GM12891 (cell line): ENCODE data around the gene TBC1D1.

Experiments used
- DNase-seq: peaks from one replicate; pipeline ENCODE4 v3.0.0; 2011; ENCODE audit warnings: low spot score; ENCODE audit not compliant: insufficient read length
- FAIRE-seq: peaks from 2 replicates; lab custom pipeline; 2011; peaks lifted over from hg19 to GRCh38; lab: Jason Lieb, UNC
- PAX5 ChIP-seq: IDR thresholded peaks from 2 replicates; pipeline ENCODE4 v1.6.1; 2011; ENCODE audit warnings: low read length, moderate library complexity, mild to moderate bottlenecking; ENCODE audit not compliant: insufficient read depth, severe bottlenecking
- POLR2A ChIP-seq: IDR thresholded peaks from 2 replicates; pipeline ENCODE4 v1.6.1; 2011; ENCODE audit warnings: low read depth, low read length, control low read depth
- POLR2AphosphoS5 ChIP-seq: IDR thresholded peaks from 2 replicates; pipeline ENCODE4 v1.6.1; 2011; ENCODE audit warnings: low read depth, low read length, control low read depth
- POU2F2 ChIP-seq: IDR thresholded peaks from 2 replicates; pipeline ENCODE4 v1.6.1; 2011; ENCODE audit warnings: low read depth, mild to moderate bottlenecking, control low read depth, low read length, moderate library complexity
- SPI1 ChIP-seq: IDR thresholded peaks from 2 replicates; pipeline ENCODE4 v1.6.1; 2011; ENCODE audit warnings: low read depth, low read length, control low read depth
- TAF1 ChIP-seq: IDR thresholded peaks from 2 replicates; pipeline ENCODE4 v1.6.1; 2011; ENCODE audit warnings: low read depth, low read length, control low read depth

TBC1D1 gene

DNA sequence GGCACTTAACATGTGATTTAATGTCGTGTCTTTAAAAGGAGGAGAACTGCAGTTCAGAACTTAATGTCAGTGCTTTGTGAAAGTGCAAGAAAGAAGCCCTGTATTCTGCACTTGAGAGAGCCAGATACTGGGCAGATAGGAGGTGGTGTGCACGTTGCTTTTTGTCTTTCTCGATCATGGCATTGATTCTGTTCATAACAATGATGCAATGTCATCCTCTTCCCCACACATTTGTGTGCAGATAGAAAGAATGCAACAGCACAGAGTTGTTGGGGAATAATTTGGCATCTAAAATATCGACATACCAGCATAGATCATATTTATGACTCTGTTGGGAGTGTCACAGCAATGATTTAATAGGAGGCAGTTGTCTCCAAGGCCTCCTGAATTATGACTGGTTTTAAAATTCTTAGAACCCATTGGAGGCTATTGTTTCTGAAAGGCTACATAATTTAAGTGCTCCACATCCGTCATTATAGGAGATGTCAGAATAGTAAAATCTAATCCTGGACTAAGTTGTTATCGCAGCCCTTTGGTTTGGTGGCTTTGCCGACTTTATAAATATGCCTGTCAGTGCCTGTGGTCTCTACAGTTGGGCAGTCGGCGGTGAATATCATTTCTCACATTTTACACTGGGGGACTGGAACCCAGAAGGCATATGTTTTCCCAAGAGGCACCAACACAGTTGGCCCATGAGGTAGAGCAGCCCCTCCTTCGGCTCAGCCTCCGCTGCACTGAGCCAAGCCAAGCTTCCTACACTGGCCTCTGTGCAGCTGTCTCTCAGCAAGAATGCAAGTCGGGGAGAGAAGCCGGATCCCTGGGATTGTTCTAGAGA lies 194.2 kb downstream of the TBC1D1 start:
- DNase-seq (no peak), FAIRE-seq (no peak)
- no peak for TF ChIP-seq TAF1
- no peak for TF ChIP-seq POLR2A
- TF ChIP-seq POU2F2, result no peak
- no peak for TF ChIP-seq SPI1
- TF ChIP-seq PAX5, result no peak

DNA sequence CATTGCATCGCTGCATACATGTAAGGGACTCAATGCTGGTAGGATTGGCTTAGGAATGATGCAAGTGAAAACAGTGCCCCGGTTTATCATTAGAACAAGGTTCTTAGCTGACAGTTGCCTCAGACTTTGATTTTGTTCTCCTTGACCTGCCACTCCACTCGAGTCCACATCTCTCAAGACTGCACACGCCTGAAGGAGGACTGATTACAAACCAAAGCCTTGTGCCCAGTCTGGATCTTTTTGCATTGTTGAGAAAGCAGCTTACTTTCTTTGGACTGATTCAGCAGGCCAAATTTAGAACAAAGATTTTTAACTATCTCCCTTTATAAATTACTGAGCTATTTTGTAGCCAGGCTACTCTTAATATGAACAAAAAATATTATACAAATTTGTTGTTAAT lies 194.9 kb downstream of the TBC1D1 start:
- FAIRE-seq, result no peak
- TF ChIP-seq SPI1 (no peak), POLR2A (no peak), TAF1 (no peak), POU2F2 (no peak)
- no peak for DNase-seq

DNA sequence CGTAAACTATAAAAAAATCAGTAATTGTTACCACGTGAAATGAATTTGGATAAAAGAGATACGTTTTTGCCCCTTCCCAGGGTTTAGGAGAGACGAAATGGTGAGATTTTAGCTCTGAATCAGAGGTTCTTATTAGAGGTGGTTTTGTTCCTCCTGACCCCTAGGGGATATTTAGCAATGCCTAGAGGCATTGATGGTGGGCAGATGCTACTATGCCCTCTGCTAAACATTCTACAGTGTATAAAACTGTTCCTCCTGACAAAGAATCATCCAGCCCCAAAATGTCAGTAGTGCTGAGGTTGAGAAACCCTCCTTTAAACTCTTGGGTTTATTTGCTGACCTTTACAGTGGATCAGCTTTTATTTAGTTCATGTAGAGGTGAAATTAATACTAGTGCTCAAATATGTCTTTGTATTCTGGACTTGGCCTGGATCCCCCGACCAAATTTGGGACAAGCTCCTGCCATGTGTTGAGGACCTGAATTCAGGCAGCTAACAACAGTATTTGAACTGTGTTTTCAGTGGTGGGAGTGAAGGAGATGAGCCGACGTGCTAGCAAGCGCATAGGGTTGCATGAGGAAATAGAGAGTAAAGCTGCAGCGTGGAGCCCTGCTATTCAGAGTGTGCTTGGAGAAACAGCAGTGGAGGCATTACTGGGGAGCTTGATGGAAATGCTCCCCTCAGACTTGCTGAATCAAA lies 195.4 kb downstream of the TBC1D1 start:
- TF ChIP-seq POLR2A (no peak), POU2F2 (no peak), TAF1 (no peak), SPI1 (no peak), POLR2AphosphoS5 (no peak), PAX5 (no peak)
- no peak for FAIRE-seq
- DNase-seq, result no peak

DNA sequence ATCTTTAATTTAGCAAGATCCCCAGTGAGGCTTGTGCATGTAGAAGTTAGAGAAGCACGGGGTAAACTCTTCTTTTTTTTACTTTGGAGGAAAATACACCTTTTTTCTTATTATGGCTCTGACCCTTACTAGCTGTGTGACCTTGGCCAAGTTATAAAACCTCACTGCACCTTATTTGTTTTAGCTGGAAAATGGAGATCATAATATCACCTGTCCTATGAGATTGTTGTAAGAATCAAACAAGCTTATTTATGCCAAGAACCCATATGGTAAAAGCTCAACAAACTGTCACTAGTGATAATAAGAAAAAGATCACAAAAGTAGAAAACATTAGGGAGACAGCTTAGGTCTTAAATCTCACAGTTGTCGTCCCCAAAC lies 196.0 kb downstream of the TBC1D1 start:
- DNase-seq, result no peak
- TF ChIP-seq SPI1 (no peak), POLR2AphosphoS5 (no peak), POU2F2 (no peak), PAX5 (no peak), POLR2A (no peak), TAF1 (no peak)
- FAIRE-seq, result no peak

DNA sequence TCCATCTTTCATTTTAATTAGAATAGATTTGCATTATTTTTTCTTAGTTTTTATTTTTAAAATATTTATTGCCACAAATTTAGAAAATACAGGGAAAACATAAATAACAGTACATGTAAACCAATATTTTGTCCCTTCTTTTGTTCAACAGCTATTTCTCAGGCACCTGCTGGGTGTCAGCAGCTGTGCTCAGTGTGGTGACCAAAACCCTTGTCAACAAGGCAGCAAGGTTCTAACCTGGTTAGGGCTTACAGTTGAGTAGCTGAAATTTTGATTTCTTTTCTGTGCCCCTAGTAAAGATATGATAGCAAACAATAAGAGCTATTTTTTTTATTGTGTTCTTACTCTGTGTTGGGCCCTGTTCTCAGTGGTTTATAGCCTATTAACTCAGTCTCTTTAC lies 197.4 kb downstream of the TBC1D1 start:
- TF ChIP-seq TAF1 (no peak), POU2F2 (no peak), PAX5 (no peak), POLR2A (no peak), SPI1 (no peak), POLR2AphosphoS5 (no peak)
- FAIRE-seq, result no peak
- DNase-seq, result no peak

DNA sequence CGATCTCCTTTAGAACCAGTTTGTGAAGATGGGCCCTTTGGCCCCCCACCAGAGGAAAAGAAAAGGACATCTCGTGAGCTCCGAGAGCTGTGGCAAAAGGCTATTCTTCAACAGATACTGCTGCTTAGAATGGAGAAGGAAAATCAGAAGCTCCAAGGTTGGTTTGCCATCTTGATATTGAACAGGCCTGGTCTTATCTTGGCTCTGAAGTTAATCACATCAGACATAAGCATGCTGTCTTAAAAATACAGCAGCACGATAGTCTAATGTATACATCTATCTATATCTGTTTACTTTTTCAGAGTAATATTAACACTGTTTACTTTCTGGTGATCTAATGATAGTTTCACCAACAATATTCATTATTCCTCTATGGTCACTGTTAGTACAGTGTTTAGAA lies 199.1 kb downstream of the TBC1D1 start:
- DNase-seq (no peak), FAIRE-seq (no peak)
- TF ChIP-seq SPI1 (no peak), PAX5 (no peak), POLR2A (no peak), TAF1 (no peak), POLR2AphosphoS5 (no peak), POU2F2 (no peak)

DNA sequence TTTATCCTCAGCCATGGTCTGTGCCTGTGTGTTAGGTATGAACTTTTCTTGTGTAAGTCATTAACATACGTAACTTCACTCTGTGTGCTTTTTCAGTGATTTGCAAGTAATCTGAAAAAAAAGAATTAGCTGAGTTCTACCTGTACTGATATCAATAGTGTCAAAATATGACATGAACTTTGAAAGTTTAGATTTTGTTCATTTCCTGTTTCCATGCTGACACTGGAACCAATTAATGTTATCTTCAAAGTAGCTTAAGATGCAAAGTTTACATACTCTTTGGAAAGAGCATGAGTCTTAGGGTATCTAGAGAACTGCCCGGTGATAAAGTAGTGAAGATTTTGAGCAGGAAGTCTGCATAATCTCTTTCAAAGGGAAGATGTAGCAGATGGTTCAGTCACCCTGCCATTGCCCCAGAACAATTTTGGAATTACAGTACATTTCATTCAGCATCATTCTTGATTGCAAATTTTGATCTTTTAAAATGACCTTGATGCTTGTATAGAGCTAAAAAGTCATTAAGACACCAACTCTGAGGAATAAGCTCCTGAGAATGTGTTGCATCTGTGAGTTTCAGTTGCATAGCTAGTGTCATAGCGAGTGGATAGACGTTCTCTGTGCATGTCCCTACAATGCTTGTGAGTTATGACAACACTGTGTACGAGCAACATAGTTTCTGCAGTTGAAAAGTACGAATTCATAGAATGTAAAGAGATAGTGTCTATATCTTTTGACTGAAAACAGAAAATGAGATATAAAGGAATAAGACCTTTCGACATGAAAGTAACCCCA lies 199.8 kb downstream of the TBC1D1 start:
- FAIRE-seq, result peak; percentile 45
- TF ChIP-seq POLR2AphosphoS5 (no peak), PAX5 (no peak), POLR2A (no peak), POU2F2 (no peak), TAF1 (no peak), SPI1 (no peak)

DNA sequence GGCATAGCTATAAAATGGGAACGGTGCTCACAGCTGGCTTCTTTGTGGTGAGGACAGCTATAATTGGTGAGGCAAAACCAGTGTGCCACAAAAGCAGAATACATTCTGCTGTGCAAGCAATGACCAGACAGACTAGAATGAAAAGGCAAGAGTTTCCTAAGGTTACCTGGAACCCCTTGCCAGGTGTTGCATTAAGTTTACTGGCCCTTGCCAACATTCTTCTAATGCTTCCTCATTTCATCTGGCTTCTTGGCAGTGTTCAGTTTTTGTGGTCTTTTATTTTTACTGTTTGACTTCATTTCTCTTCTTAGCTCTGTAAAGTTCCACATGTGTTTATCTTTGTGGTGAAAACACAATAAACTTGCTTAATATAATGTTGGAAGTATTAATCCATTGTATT lies 200.8 kb downstream of the TBC1D1 start:
- no peak for FAIRE-seq
- no peak for DNase-seq
- no peak for TF ChIP-seq PAX5
- TF ChIP-seq POLR2A, result no peak
- no peak for TF ChIP-seq POLR2AphosphoS5
- TF ChIP-seq SPI1, result no peak
- no peak for TF ChIP-seq POU2F2
- TF ChIP-seq TAF1, result no peak

More for the DNA sequence above, 199.8 kb downstream of the TBC1D1 start:
- DNase-seq, result no peak

DNA sequence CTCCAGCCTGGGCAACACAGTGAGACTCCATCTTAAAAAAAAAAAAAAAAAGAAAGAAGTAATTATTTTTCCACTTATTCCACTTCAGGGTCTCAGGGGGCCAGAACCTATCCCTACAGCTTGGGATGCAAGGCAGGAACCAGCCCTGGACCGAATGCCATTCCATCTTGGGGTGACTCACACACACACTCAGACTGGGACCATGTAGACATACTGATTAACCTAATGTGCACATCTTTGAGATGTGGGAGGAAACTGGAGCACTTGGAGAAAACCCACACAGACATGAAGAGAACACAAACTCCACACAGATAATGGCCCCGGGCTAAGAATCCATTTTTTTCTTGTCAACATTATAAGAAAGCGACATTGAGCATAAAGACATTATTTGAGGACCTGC lies 201.8 kb downstream of the TBC1D1 start:
- TF ChIP-seq PAX5 (no peak), TAF1 (no peak), POU2F2 (no peak), POLR2A (no peak), POLR2AphosphoS5 (no peak), SPI1 (no peak)
- no peak for DNase-seq
- no peak for FAIRE-seq
